Keratinocyte (primary cell): ENCODE data around the gene SMIM33. TPM values are rescaled to one million over a fixed set of nuclear protein-coding genes. Genes with fewer than 3 reads are reported as not detected.

Experiments used
- DNase-seq: peaks from one replicate; pipeline ENCODE4 v3.0.0-alpha.2; 2011; ENCODE audit warnings: low read depth, missing footprints, low spot score
- FAIRE-seq: peaks from 2 replicates; lab custom pipeline; 2011; peaks lifted over from hg19 to GRCh38; lab: Jason Lieb, UNC
- H2AFZ ChIP-seq: 2 replicates; pipeline ENCODE4 v1.6.0; 2012; ENCODE audit warnings: low read length, control low read depth, inconsistent platforms; ENCODE audit not compliant: control insufficient read depth
- H3K27ac ChIP-seq: 2 replicates; pipeline ENCODE4 v1.5.1; 2011; ENCODE audit warnings: low read length; ENCODE audit not compliant: control insufficient read depth, insufficient read depth
- H3K27me3 ChIP-seq: 3 replicates; pipeline ENCODE4 v1.6.0; 2011; ENCODE audit warnings: low read length; ENCODE audit not compliant: control insufficient read depth, insufficient read depth; ENCODE audit errors: extremely low read depth
- H3K36me3 ChIP-seq, 2 experiments: 2 replicates in 1 of 2; 3 replicates in 1 of 2; pipeline ENCODE4 v1.5.1; 2011; ENCODE audit warnings: low read length in 2 of 2, mild to moderate bottlenecking in 1 of 2; ENCODE audit not compliant: control insufficient read depth in 2 of 2, insufficient read depth in 2 of 2; ENCODE audit errors: extremely low read depth in 1 of 2
- H3K4me1 ChIP-seq: 3 replicates; pipeline ENCODE4 v1.5.1; 2011; ENCODE audit warnings: low read length; ENCODE audit not compliant: control insufficient read depth, insufficient read depth; ENCODE audit errors: extremely low read depth
- H3K4me2 ChIP-seq: 3 replicates; pipeline ENCODE4 v1.6.0; 2011; ENCODE audit warnings: low read depth, low read length; ENCODE audit not compliant: control insufficient read depth, insufficient read depth; ENCODE audit errors: extremely low read depth
- H3K4me3 ChIP-seq, 3 experiments: fragments of 200-600 bp in 1 of 3; sonication (generic) in 1 of 3; 2 replicates in 2 of 3; 3 replicates in 1 of 3; pipeline ENCODE4 v1.5.1; 2011 to 2016; ENCODE audit warnings: low read length in 3 of 3, mild to moderate bottlenecking in 3 of 3, control low read depth in 2 of 3, inconsistent platforms in 1 of 3, low read depth in 1 of 3, mixed read lengths in 1 of 3, mixed run types in 1 of 3, moderate library complexity in 1 of 3; ENCODE audit not compliant: control insufficient read depth in 2 of 3, insufficient read depth in 2 of 3; ENCODE audit errors: extremely low read depth in 1 of 3
- H3K79me2 ChIP-seq: 2 replicates; pipeline ENCODE4 v1.6.0; 2012; ENCODE audit warnings: low read length; ENCODE audit not compliant: control insufficient read depth, insufficient read depth
- H3K9ac ChIP-seq: 3 replicates; pipeline ENCODE4 v1.6.0; 2011; ENCODE audit warnings: low read length; ENCODE audit not compliant: control insufficient read depth, insufficient read depth; ENCODE audit errors: extremely low read depth
- H3K9me1 ChIP-seq: 3 replicates; pipeline ENCODE4 v1.6.0; 2011; ENCODE audit warnings: low read length; ENCODE audit not compliant: control insufficient read depth, insufficient read depth; ENCODE audit errors: extremely low read depth
- H3K9me3 ChIP-seq: 2 replicates; pipeline ENCODE4 v1.5.1; 2012; ENCODE audit warnings: low read depth, low read length; ENCODE audit not compliant: control insufficient read depth
- H4K20me1 ChIP-seq: 3 replicates; pipeline ENCODE4 v1.6.0; 2011; ENCODE audit warnings: low read length; ENCODE audit not compliant: control insufficient read depth, insufficient read depth; ENCODE audit errors: extremely low read depth
- CTCF ChIP-seq, 3 experiments: IDR thresholded peaks in 1 of 3; conservative IDR thresholded peaks in 1 of 3; optimal IDR thresholded peaks in 1 of 3; 2 replicates in 2 of 3; 3 replicates in 1 of 3; pipeline versions ENCODE3 to v1.5.1; 2011; ENCODE audit warnings: low read length in 3 of 3, mild to moderate bottlenecking in 3 of 3, moderate library complexity in 2 of 3, control low read depth in 1 of 3, inconsistent platforms in 1 of 3; ENCODE audit not compliant: insufficient read depth in 2 of 3; ENCODE audit errors: extremely low read depth in 1 of 3
- EZH2 ChIP-seq: IDR thresholded peaks from one replicate; pipeline ENCODE4 v1.6.1; 2012; ENCODE audit warnings: inconsistent platforms, mild to moderate bottlenecking, low read length, moderate library complexity
- dilution Hi-C: fragments of 300-500 bp; cut with MboI; formaldehyde crosslinking; loops from one replicate; pipeline ENCODE4 v1.7.0; 2020; ENCODE audit warnings: low sequenced_read_pairs; ENCODE audit not compliant: extremely low pct_ligation_motif_present
- polyA plus RNA-seq, 5 experiments: library from polyadenylated mRNA; depleted of rRNA in 3 of 5; stranded (reverse) in 3 of 5; stranded (forward) in 1 of 5; unstranded in 1 of 5; fragments of >200 nt; gene quantifications; 1 replicate in 1 of 5; 2 replicates in 3 of 5; 3 replicates in 1 of 5; pipeline versions ENCODE4 v1.2.1 to v1.2.3, GENCODE V29; 2011 to 2012; ENCODE audit warnings: missing spikeins in 2 of 5, low read depth in 1 of 5, low replicate concordance in 1 of 5
- small RNA-seq, 3 experiments: library from RNA; depleted of rRNA; stranded (forward); fragments of <200 nt; gene quantifications; one replicate each; pipeline ENCODE3, GENCODE V24; 2012; ENCODE audit warnings: low read depth in 3 of 3, low replicate concordance in 1 of 3; ENCODE audit not compliant: insufficient read length in 3 of 3

The SMIM33 gene
- polyA plus RNA-seq, 1 donor (not counting 4 experiments of a cell fraction or from before 2014, with no cell fraction given) = not detected

- no peak for TF ChIP-seq EZH2
- TF ChIP-seq CTCF (optimal IDR thresholded peaks at IDR 0.05 in 1 of 3, IDR thresholded peaks at IDR 0.05 in 1 of 3, conservative IDR thresholded peaks at IDR 0.05 in 1 of 3; ENCODE audit: extremely low read depth in 1 of 3, insufficient read depth in 2 of 3, low read length in 3 of 3) = peak; percentile 70 to 98 (median 89)
- Histone ChIP-seq H3K9me1 (no peaks in the 10 kb centered on the region), H3K9me3 (no peaks in the 10 kb centered on the region), H3K9ac (peak overlapping the region; percentile 82), H3K27me3 (no peaks in the 10 kb centered on the region), H3K4me3 (peak overlapping the region; percentile 36 to 85 (median 62)), H3K27ac (peak overlapping the region; percentile 64), H4K20me1 (no peaks in the 10 kb centered on the region), H3K79me2 (no peaks in the 10 kb centered on the region), H3K4me1 (peaks cover 11% of the 10 kb centered on the region), H3K36me3 (no peaks in the 10 kb centered on the region), H3K4me2 (peak overlapping the region; percentile 93), H2AFZ (peak overlapping the region; percentile 99)
- FAIRE-seq = no peak
- dilution Hi-C loops = no loop called here
- DNase-seq = no peak
Observed at GRCh38 chr5:139517683-139518564, 47.1 kb downstream of the SMIM33 start.

Small RNA genes lying within 50 kb of the gene (small RNA-seq; reads per million reads assigned to genes)
- gene RNU5B-4P = 0 reads per million in 3 experiments

Other genes with a start within 250 kb of the SMIM33 start
- gene MATR3, start 177.3 kb upstream of the SMIM33 start, polyA plus RNA-seq = 81.6 to 122 TPM (median 82.8 TPM) in 3 replicates
- 31.0 to 65.6 TPM (median 43.8 TPM) in 3 replicates for gene PAIP2, start 129.2 kb upstream of the SMIM33 start, polyA plus RNA-seq
- gene SLC23A1, start 87.7 kb upstream of the SMIM33 start, polyA plus RNA-seq = 0.03 TPM in 1 of 3 replicates, not detected in the others
- 0.13 to 0.27 TPM in 2 of 3 replicates, not detected in the other for gene MZB1, start 81.1 kb upstream of the SMIM33 start, polyA plus RNA-seq
- gene PROB1, start 75.9 kb upstream of the SMIM33 start, polyA plus RNA-seq = 0.22 to 0.32 TPM (median 0.26 TPM) in 3 replicates
- gene SPATA24, start 66.9 kb upstream of the SMIM33 start, polyA plus RNA-seq = 2.7 to 4.9 TPM (median 4.0 TPM) in 3 replicates
- 3.0 to 6.6 TPM (median 3.6 TPM) in 3 replicates for gene DNAJC18, start 31.5 kb upstream of the SMIM33 start, polyA plus RNA-seq
- not detected in 3 replicates for gene ECSCR, start 8.3 kb upstream of the SMIM33 start, polyA plus RNA-seq
- gene STING1, start 11.8 kb downstream of the SMIM33 start, polyA plus RNA-seq = 25.2 to 38.1 TPM (median 26.0 TPM) in 3 replicates
- gene UBE2D2, start 90.3 kb downstream of the SMIM33 start, polyA plus RNA-seq = 49.8 to 127 TPM (median 65.7 TPM) in 3 replicates
- 0.59 to 1.7 TPM (median 1.0 TPM) in 3 replicates for gene CXXC5, start 177.3 kb downstream of the SMIM33 start, polyA plus RNA-seq